HS-5 (cell line): ENCODE measurements around the gene TEKTIP1.
"Not testable (repeated sequence)": the region's sequence is repeated elsewhere in the genome, so short reads cannot be mapped to it uniquely, and the experiment has no call there.

ENCODE experiments used
- DNase-seq: peaks from one replicate; pipeline ENCODE4 v3.0.0-alpha.2; 2012; ENCODE audit warnings: low read depth

TEKTIP1 gene

GRCh38 chr19:3524078-3524842 lies 14.7 kb upstream of the TEKTIP1 start:
- DNase-seq: no peak

GRCh38 chr19:3524904-3525451 lies 14.0 kb upstream of the TEKTIP1 start:
- DNase-seq: no peak

- DNase-seq: no peak
Measured at GRCh38 chr19:3526507-3527237, 12.3 kb upstream of the TEKTIP1 start.

GRCh38 chr19:3527238-3527910 lies 11.6 kb upstream of the TEKTIP1 start:
- no peak for DNase-seq

- DNase-seq: no peak
Measured at GRCh38 chr19:3528080-3528479, 10.9 kb upstream of the TEKTIP1 start.

GRCh38 chr19:3528539-3529211 lies 10.3 kb upstream of the TEKTIP1 start:
- DNase-seq: no peak

GRCh38 chr19:3529299-3529698 lies 9.7 kb upstream of the TEKTIP1 start:
- not testable (repeated sequence) for DNase-seq

GRCh38 chr19:3530389-3530788 lies 8.6 kb upstream of the TEKTIP1 start:
- DNase-seq: no peak

GRCh38 chr19:3531716-3532115 lies 7.3 kb upstream of the TEKTIP1 start:
- no peak for DNase-seq

GRCh38 chr19:3532154-3532786 lies 6.7 kb upstream of the TEKTIP1 start:
- no peak for DNase-seq

GRCh38 chr19:3533033-3533432 lies 5.9 kb upstream of the TEKTIP1 start:
- no peak for DNase-seq

- DNase-seq: no peak
Measured at GRCh38 chr19:3533563-3534216, 5.3 kb upstream of the TEKTIP1 start.

- no peak for DNase-seq
Measured at GRCh38 chr19:3534375-3535234, 4.4 kb upstream of the TEKTIP1 start.

- DNase-seq: no peak
Measured at GRCh38 chr19:3535235-3535535, 3.8 kb upstream of the TEKTIP1 start.

- DNase-seq: no peak
Measured at GRCh38 chr19:3535563-3535965, 3.4 kb upstream of the TEKTIP1 start.

- no peak for DNase-seq
Measured at GRCh38 chr19:3535981-3536380, 3.0 kb upstream of the TEKTIP1 start.

- no peak for DNase-seq
Measured at GRCh38 chr19:3536429-3537100, 2.4 kb upstream of the TEKTIP1 start.

GRCh38 chr19:3537101-3537437 lies 1.9 kb upstream of the TEKTIP1 start:
- no peak for DNase-seq

- DNase-seq: no peak
Measured at GRCh38 chr19:3537438-3538240, 1.3 kb upstream of the TEKTIP1 start.
